Measurements from ENCODE around the gene RPS6KA2.
"Not testable (repeated sequence)": the region's sequence is repeated elsewhere in the genome, so short reads cannot be mapped to it uniquely, and the experiment has no call there.

RPS6KA2 gene

DNA sequence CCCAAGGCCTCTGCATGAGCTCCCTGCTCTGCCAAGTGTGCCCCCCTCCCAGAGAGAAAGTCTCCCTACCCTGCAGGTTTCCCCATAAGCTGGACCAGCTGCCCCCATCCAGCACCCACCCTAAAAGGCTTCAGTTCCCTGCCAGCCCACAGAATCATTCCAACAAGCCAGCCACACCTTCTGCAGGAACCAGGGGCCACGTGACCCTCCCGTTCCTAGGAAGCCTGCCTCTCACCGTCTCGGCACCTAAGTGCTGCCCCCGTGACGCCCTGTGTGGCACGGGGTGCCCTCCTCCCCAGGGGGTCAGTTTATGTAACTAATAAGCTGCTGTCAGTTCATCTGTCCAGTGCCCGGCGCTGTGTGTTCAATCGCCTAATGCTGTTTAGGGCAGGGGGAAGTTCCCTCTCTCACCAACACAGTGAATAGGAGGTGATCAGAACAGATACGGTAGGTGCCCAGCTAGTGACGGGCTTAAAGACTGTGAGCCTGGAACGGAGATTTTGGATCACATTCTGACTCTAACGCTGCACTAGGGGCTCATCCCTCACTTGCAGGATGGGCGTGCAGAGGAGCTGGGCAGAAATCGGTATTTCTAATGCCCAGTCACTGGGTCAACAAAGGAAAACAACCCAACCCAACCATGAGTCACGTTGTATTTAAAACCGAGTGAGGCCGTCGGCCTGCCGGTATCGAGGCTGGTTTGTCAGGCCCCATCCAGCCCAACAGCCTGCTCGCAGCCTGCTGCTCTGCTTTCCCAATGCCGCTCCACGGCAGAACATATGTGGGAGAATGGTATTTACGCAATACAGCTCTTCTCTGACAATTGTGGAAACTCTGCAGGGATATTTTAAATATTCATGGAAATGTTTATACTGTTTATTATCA, 96.6 kb downstream of the RPS6KA2 start:
- no peak for DNase-seq (ENCODE audit: low read depth)

DNA sequence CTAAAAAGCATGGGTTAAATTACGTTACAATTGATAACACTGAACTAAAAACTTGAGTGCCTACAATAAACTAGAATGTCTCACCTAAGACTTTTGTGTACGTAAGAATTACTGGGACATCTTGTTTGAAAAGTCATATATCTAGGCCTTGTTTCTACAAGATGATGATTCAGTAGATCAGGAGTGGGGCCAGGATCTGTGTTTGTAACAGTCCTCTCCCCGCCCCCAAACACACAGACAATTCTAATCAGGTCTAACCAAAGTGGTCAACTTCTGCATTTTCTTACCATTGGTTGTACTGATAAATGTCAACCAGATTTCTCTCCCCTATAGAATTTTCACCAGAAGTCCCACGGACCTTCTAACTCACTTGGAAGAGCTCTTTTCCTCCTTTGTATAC, 97.5 kb downstream of the RPS6KA2 start:
- DNase-seq (ENCODE audit: low read depth), result no peak

DNA sequence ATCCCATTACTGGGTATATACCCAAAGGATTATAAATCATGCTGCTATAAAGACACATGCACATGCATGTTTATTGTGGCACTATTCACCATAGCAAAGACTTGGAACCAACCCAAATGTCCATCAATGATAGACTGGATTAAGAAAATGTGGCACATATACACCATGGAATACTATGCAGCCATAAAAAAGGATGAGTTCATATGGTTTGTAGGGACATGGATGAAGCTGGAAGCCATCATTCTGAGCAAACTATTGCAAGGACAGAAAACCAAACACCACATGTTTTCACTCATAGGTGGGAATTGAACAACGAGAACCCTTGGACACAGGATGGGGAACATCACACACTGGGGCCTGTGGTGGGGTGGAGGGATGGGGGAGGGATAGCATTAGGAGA, 98.0 kb downstream of the RPS6KA2 start:
- DNase-seq (ENCODE audit: low read depth), result not testable (repeated sequence)

DNA sequence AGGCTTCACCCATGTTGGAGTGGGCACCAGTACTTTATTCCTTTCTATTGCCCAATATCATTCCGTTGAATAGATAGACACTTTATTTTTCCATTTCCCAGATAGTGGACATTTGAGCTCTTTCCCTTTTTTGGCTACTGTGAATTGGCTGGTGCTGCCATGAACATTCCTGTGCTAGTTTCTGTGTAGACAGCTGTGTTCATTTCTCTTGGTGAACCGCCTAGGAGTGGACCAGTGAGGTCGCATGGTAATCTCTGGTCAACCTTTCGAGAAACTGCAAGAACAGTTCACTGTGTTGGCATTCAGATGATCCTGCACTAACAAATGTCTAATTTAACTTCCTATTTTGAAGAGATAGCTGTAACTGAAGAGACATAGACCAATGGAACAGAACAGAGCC, 99.2 kb downstream of the RPS6KA2 start:
- no peak for DNase-seq (ENCODE audit: low read depth)

DNA sequence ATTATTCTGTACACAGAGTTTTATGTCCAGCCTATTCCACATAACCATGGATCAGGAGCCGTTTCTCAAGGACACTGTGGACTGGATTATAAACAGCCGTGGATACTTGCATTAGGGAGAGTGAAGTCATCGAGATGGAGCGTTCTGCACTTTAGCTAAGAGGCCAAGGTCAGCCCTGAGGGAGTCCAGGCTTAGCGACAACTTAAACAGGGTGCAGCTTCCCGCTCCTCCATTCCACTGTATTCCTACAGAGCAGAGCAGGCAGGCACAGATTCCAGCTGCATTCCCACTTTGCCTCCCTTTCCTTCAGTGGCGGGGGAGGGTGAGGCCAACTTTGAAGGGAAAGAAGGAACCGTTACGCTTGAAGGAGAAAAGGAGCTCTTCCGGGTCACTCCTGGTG, 100.1 kb downstream of the RPS6KA2 start:
- no peak for DNase-seq (ENCODE audit: low read depth)

GRCh38 chr6:166525567-166525966, 101.5 kb downstream of the RPS6KA2 start:
- DNase-seq (ENCODE audit: low read depth), result no peak

DNA sequence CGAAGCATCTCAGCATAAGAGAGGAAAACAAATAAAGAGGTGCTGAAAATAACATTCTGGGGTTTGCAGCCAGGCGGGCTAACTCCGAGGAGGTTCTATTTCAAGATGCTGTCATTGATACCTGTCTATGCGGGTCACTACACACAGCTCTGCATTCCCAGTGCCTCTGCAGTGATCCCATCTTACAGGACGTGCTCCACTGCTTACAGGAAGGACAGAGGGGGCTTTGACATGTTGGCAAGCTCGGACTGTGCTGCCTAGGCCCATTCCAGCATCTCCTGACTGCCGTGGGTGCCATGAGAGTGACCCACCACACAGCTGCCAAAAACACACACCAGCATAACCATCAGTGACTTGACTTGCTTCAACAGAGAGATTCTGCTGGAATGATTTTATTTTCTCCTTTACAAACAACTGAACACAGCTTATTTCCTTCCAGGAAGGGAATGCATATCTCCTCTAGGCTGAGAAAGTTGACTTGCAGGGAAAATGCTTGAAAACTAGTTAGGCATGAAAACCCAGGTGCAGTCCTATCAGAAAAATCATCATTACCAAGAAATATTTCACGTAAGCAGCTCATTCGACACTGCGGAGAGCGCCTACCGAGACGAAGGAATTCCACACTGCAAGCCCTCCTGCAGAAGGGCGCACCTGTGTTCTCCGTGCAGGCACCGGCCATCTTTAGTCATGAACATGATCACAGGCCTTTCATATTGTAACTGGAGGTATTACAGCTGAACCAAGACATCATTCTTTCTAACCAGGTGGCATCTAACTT, 103.1 kb downstream of the RPS6KA2 start:
- DNase-seq (ENCODE audit: low read depth), result no peak

GRCh38 chr6:166520905-166521834, 105.9 kb downstream of the RPS6KA2 start:
- DNase-seq (ENCODE audit: low read depth), result no peak

- DNase-seq (ENCODE audit: low read depth), result no peak
Measured at GRCh38 chr6:166516251-166516884, 110.7 kb downstream of the RPS6KA2 start.

GRCh38 chr6:166515072-166515810, 111.8 kb downstream of the RPS6KA2 start:
- DNase-seq (ENCODE audit: low read depth), result no peak

DNA sequence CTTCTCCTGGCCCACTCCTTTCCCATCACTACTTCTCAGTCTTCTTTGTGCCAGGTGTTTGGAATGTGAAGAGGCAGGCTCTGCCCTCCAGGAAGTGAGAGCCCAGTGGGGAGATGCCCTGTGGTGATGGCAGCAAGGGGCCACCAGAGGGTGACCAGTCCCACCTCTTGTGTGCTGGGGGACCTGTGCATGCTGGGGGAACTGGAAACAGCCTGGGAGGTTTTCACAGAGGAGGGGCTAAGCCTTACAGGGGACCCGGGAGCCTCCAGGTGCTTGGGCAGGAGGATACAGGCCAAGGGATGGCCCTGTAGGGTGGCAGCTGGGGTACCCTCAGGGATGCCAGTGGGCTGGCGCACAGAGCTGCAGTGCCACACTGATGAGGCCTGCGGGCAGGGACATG, 112.9 kb downstream of the RPS6KA2 start:
- no peak for DNase-seq (ENCODE audit: low read depth)

DNA sequence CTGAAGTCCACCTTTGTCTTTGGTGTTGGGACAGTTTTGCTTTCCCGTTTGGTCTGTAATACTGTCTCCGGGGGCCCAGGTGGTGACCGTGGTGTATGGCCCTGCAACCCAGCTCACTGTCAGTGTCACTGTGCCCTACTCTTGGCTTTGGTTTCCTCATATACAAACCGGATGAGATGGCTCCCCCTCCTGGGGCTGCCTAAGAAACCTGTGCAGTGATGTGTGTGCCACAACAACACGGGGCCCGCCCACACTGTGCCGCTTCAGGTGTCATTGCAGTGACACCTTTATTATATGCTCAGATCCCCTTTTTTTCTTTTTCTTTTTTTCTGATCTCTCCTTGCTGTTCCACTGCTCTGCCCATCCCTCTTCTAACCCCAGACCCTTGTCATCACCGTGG, 114.5 kb downstream of the RPS6KA2 start:
- DNase-seq (ENCODE audit: low read depth), result no peak

GRCh38 chr6:166511316-166511715, 115.7 kb downstream of the RPS6KA2 start:
- no peak for DNase-seq (ENCODE audit: low read depth)

GRCh38 chr6:166509193-166509592, 117.9 kb downstream of the RPS6KA2 start:
- DNase-seq (ENCODE audit: low read depth), result no peak

- DNase-seq (ENCODE audit: low read depth), result no peak
Measured at GRCh38 chr6:166508726-166509125, 118.3 kb downstream of the RPS6KA2 start.

- no peak for DNase-seq (ENCODE audit: low read depth)
Measured at GRCh38 chr6:166507809-166508564, 119.1 kb downstream of the RPS6KA2 start.

- no peak for DNase-seq (ENCODE audit: low read depth)
Measured at GRCh38 chr6:166507380-166507779, 119.7 kb downstream of the RPS6KA2 start.

DNA sequence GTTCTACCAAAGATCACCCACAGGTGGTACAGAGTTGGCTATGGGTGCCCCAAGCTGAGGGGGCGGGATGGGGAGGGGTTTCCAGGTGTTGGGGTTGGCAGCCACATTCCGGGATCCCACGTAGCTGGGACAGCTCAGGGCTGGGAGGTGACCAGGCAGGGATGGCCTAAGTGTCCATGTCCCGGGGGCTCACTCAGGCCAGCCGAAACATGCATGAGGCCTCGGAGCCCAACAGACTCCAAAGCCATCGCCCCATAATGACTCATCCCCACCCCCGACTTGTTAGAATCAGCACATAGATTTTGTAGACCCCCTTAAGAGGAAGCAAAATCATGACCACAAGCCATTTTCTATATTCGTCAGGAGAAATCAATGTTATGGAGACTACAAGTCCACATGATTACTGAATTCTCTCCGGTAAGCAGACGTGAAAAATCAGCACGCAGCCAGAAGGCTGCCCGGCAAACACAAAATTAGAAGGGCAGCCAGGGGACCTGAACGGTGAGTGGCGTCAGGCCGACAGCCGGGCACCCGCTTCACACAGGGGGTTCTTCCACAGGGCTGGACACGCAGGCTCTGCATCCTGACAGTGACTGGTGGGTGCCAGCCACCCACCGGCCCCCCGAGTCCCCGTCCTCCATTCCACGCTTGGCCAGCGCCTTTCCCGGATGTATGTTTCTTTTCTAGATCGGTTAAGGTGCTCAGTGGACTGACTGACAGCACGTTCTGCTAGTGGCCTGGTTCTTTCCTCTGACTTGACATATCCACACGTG, 121.7 kb downstream of the RPS6KA2 start:
- DNase-seq (ENCODE audit: low read depth), result no peak

GRCh38 chr6:166504100-166504499, 123.0 kb downstream of the RPS6KA2 start:
- no peak for DNase-seq (ENCODE audit: low read depth)

Data from T-helper 22 cell (primary cell).